ENCODE results near the gene TBC1D8.

TBC1D8 gene

GRCh38 chr2:101135412-101136296 lies 15.5 kb downstream of the TBC1D8 start:
- no peak for DNase-seq

- no peak for DNase-seq
Measured at GRCh38 chr2:101133492-101134100, 17.6 kb downstream of the TBC1D8 start.

- no peak for DNase-seq
Measured at GRCh38 chr2:101132202-101132601, 19.0 kb downstream of the TBC1D8 start.

GRCh38 chr2:101130081-101130480 lies 21.1 kb downstream of the TBC1D8 start:
- DNase-seq = no peak

- DNase-seq = no peak
Measured at GRCh38 chr2:101127319-101128056, 23.7 kb downstream of the TBC1D8 start.

GRCh38 chr2:101125808-101126207 lies 25.4 kb downstream of the TBC1D8 start:
- DNase-seq = no peak

- DNase-seq = no peak
Measured at GRCh38 chr2:101125374-101125773, 25.8 kb downstream of the TBC1D8 start.

- DNase-seq = no peak
Measured at GRCh38 chr2:101124643-101125366, 26.4 kb downstream of the TBC1D8 start.

GRCh38 chr2:101123795-101124471 lies 27.2 kb downstream of the TBC1D8 start:
- DNase-seq = no peak

- no peak for DNase-seq
Measured at GRCh38 chr2:101121174-101121573, 30.0 kb downstream of the TBC1D8 start.

GRCh38 chr2:101120124-101120996 lies 30.8 kb downstream of the TBC1D8 start:
- DNase-seq = no peak

- no peak for DNase-seq
Measured at GRCh38 chr2:101119431-101119830, 31.8 kb downstream of the TBC1D8 start.

GRCh38 chr2:101116841-101117552 lies 34.2 kb downstream of the TBC1D8 start:
- DNase-seq = no peak

GRCh38 chr2:101116348-101116747 lies 34.8 kb downstream of the TBC1D8 start:
- DNase-seq = no peak

GRCh38 chr2:101115664-101116063 lies 35.5 kb downstream of the TBC1D8 start:
- no peak for DNase-seq

GRCh38 chr2:101114815-101115214 lies 36.4 kb downstream of the TBC1D8 start:
- no peak for DNase-seq

- DNase-seq = no peak
Measured at GRCh38 chr2:101114268-101114783, 36.9 kb downstream of the TBC1D8 start.

GRCh38 chr2:101113441-101114267 lies 37.5 kb downstream of the TBC1D8 start:
- no peak for DNase-seq

- DNase-seq = no peak
Measured at GRCh38 chr2:101112772-101113157, 38.4 kb downstream of the TBC1D8 start.
